ENCODE measurements around the gene TADA3.

TADA3 gene

GRCh38 chr3:9808345-9809037, 16.2 kb upstream of the TADA3 start:
- no peak for DNase-seq (ENCODE audit: insufficient read length)
- peak; percentile 57 for FAIRE-seq

GRCh38 chr3:9807981-9808344, 15.7 kb upstream of the TADA3 start:
- TF ChIP-seq POLR2A (IDR thresholded peaks at IDR 0.05; ENCODE audit: low read depth, low read length): no peak
- TF ChIP-seq TAF1 (IDR thresholded peaks at IDR 0.05; ENCODE audit: borderline replicate concordance, low read depth, low read length): no peak
- TF ChIP-seq POLR2AphosphoS5 (IDR thresholded peaks at IDR 0.05; ENCODE audit: low read depth, low read length): no peak
- DNase-seq (ENCODE audit: insufficient read length) (no peak), FAIRE-seq (no peak)

More at GRCh38 chr3:9808345-9809037, 16.2 kb upstream of the TADA3 start:
- TF ChIP-seq POLR2AphosphoS5 (IDR thresholded peaks at IDR 0.05; ENCODE audit: low read depth, low read length) (peak; percentile 66; the same call in 1 of the 2 replicates), POLR2A (IDR thresholded peaks at IDR 0.05; ENCODE audit: low read depth, low read length) (no peak)

GRCh38 chr3:9806688-9807589, 14.7 kb upstream of the TADA3 start:
- TF ChIP-seq POLR2AphosphoS5 (IDR thresholded peaks at IDR 0.05; ENCODE audit: low read depth, low read length) (peak; percentile 9; the same call in 1 of the 2 replicates), POLR2A (IDR thresholded peaks at IDR 0.05; ENCODE audit: low read depth, low read length) (no peak)
- FAIRE-seq (no peak), DNase-seq (ENCODE audit: insufficient read length) (no peak)

- FAIRE-seq (no peak), DNase-seq (ENCODE audit: insufficient read length) (no peak)
- TF ChIP-seq POLR2A (IDR thresholded peaks at IDR 0.05; ENCODE audit: low read depth, low read length) (no peak), POLR2AphosphoS5 (IDR thresholded peaks at IDR 0.05; ENCODE audit: low read depth, low read length) (no peak), TAF1 (IDR thresholded peaks at IDR 0.05; ENCODE audit: borderline replicate concordance, low read depth, low read length) (no peak)
Observed at GRCh38 chr3:9806137-9806536, 13.9 kb upstream of the TADA3 start.

- TF ChIP-seq POLR2A (IDR thresholded peaks at IDR 0.05; ENCODE audit: low read depth, low read length) (no peak), POLR2AphosphoS5 (IDR thresholded peaks at IDR 0.05; ENCODE audit: low read depth, low read length) (no peak), TAF1 (IDR thresholded peaks at IDR 0.05; ENCODE audit: borderline replicate concordance, low read depth, low read length) (no peak)
- FAIRE-seq (no peak), DNase-seq (ENCODE audit: insufficient read length) (no peak)
Observed at GRCh38 chr3:9804996-9805395, 12.7 kb upstream of the TADA3 start.

GRCh38 chr3:9803494-9803893, 11.2 kb upstream of the TADA3 start:
- no peak for TF ChIP-seq TAF1 (IDR thresholded peaks at IDR 0.05; ENCODE audit: borderline replicate concordance, low read depth, low read length)
- 0 out of 2 replicates have a peak, but pooled peaks have one; percentile 13 for TF ChIP-seq POLR2A (IDR thresholded peaks at IDR 0.05; ENCODE audit: low read depth, low read length)
- TF ChIP-seq POLR2AphosphoS5 (IDR thresholded peaks at IDR 0.05; ENCODE audit: low read depth, low read length): peak; percentile 6; the same call in 1 of the 2 replicates
- FAIRE-seq (no peak), DNase-seq (ENCODE audit: insufficient read length) (no peak)

- DNase-seq (ENCODE audit: insufficient read length): no peak
- FAIRE-seq: no peak
- TF ChIP-seq POLR2AphosphoS5 (IDR thresholded peaks at IDR 0.05; ENCODE audit: low read depth, low read length) (no peak), TAF1 (IDR thresholded peaks at IDR 0.05; ENCODE audit: borderline replicate concordance, low read depth, low read length) (no peak), POLR2A (IDR thresholded peaks at IDR 0.05; ENCODE audit: low read depth, low read length) (no peak)
Observed at GRCh38 chr3:9800529-9800928, 8.3 kb upstream of the TADA3 start.

- no peak for DNase-seq (ENCODE audit: insufficient read length)
- FAIRE-seq: no peak
- TF ChIP-seq POLR2A (IDR thresholded peaks at IDR 0.05; ENCODE audit: low read depth, low read length): peak; percentile 23; the same call in 1 of the 2 replicates
- TF ChIP-seq POLR2AphosphoS5 (IDR thresholded peaks at IDR 0.05; ENCODE audit: low read depth, low read length): no peak
Observed at GRCh38 chr3:9797196-9797945, 5.1 kb upstream of the TADA3 start.

- TF ChIP-seq POLR2AphosphoS5 (IDR thresholded peaks at IDR 0.05; ENCODE audit: low read depth, low read length) (no peak), TAF1 (IDR thresholded peaks at IDR 0.05; ENCODE audit: borderline replicate concordance, low read depth, low read length) (no peak), POLR2A (IDR thresholded peaks at IDR 0.05; ENCODE audit: low read depth, low read length) (no peak)
- FAIRE-seq: peak; percentile 46
- DNase-seq (ENCODE audit: insufficient read length): no peak
Observed at GRCh38 chr3:9795207-9795606, 2.9 kb upstream of the TADA3 start.

- TF ChIP-seq POLR2AphosphoS5 (IDR thresholded peaks at IDR 0.05; ENCODE audit: low read depth, low read length) (no peak), TAF1 (IDR thresholded peaks at IDR 0.05; ENCODE audit: borderline replicate concordance, low read depth, low read length) (no peak), POLR2A (IDR thresholded peaks at IDR 0.05; ENCODE audit: low read depth, low read length) (no peak; the same call in 1 of the 2 replicates)
- DNase-seq (ENCODE audit: insufficient read length) (no peak), FAIRE-seq (no peak)
Observed at GRCh38 chr3:9794400-9794799, 2.1 kb upstream of the TADA3 start.

GRCh38 chr3:9793161-9793781, 998 bp upstream of the TADA3 start:
- FAIRE-seq (peak; percentile 27), DNase-seq (ENCODE audit: insufficient read length) (no peak)
- TF ChIP-seq TAF1 (IDR thresholded peaks at IDR 0.05; ENCODE audit: borderline replicate concordance, low read depth, low read length) (no peak), POLR2A (IDR thresholded peaks at IDR 0.05; ENCODE audit: low read depth, low read length) (peak; percentile 81), POLR2AphosphoS5 (IDR thresholded peaks at IDR 0.05; ENCODE audit: low read depth, low read length) (peak; percentile 92)
